ENCODE results near the gene PYGO1.

The PYGO1 gene

GRCh38 chr15:55573224-55573623 is 14.9 kb downstream of the PYGO1 start:
- TF ChIP-seq EZH2phosphoT487 (IDR thresholded peaks at IDR 0.05; ENCODE audit: borderline replicate concordance) (no peak), CTCF (conservative IDR thresholded peaks at IDR 0.05; ENCODE audit: low read length) (no peak)
- H4K20me1 ChIP-seq (ENCODE audit: insufficient read depth, low read length, poor library complexity, severe bottlenecking) = no peaks in the 10 kb centered on the region
- no peak overlapping the region for H3K9ac ChIP-seq (ENCODE audit: low read depth, low read length, poor library complexity, severe bottlenecking)
- H3K4me3 ChIP-seq (ENCODE audit: low read length, poor library complexity, severe bottlenecking) = no peak overlapping the region
- no peak overlapping the region for H2AFZ ChIP-seq (ENCODE audit: low read length)
- H3K36me3 ChIP-seq (ENCODE audit: insufficient read depth, low read length) = no peaks in the 10 kb centered on the region
- H3K9me2 ChIP-seq (replicated peaks; ENCODE audit: low read depth, low read length) = no peaks in the 10 kb centered on the region
- no peak overlapping the region for H3K4me2 ChIP-seq (ENCODE audit: low read depth, low read length, poor library complexity, severe bottlenecking)
- no peaks in the 10 kb centered on the region for H3F3A ChIP-seq (ENCODE audit: low read depth)
- no peaks in the 10 kb centered on the region for H3K4me1 ChIP-seq (ENCODE audit: insufficient read depth, low read length, poor library complexity, severe bottlenecking)
- H3K27me3 ChIP-seq (ENCODE audit: insufficient read depth, low read length, poor library complexity, severe bottlenecking) = no peaks in the 10 kb centered on the region
- H3K79me2 ChIP-seq (ENCODE audit: insufficient read depth, low read length) = no peaks in the 10 kb centered on the region
- H3K9me3 ChIP-seq (ENCODE audit: insufficient read depth, low read depth, low read length) = peaks cover 3% of the 10 kb centered on the region; the same call in 1 of the 2 replicates

- Histone ChIP-seq H3K27me3 (ENCODE audit: insufficient read depth, low read length, poor library complexity, severe bottlenecking) (no peaks in the 10 kb centered on the region), H3K4me1 (ENCODE audit: insufficient read depth, low read length, poor library complexity, severe bottlenecking) (peaks cover 8% of the 10 kb centered on the region), H2AFZ (ENCODE audit: low read length) (no peak overlapping the region), H3K4me2 (ENCODE audit: low read depth, low read length, poor library complexity, severe bottlenecking) (no peak overlapping the region), H3K9ac (ENCODE audit: low read depth, low read length, poor library complexity, severe bottlenecking) (no peak overlapping the region), H4K20me1 (ENCODE audit: insufficient read depth, low read length, poor library complexity, severe bottlenecking) (no peaks in the 10 kb centered on the region), H3K36me3 (ENCODE audit: insufficient read depth, low read length) (no peaks in the 10 kb centered on the region), H3K4me3 (ENCODE audit: low read length, poor library complexity, severe bottlenecking) (no peak overlapping the region), H3K9me2 (replicated peaks; ENCODE audit: low read depth, low read length) (no peaks in the 10 kb centered on the region), H3K9me3 (ENCODE audit: insufficient read depth, low read depth, low read length) (no peaks in the 10 kb centered on the region; the same call in 1 of the 2 replicates), H3F3A (ENCODE audit: low read depth) (no peaks in the 10 kb centered on the region), H3K79me2 (ENCODE audit: insufficient read depth, low read length) (no peaks in the 10 kb centered on the region)
- TF ChIP-seq CTCF (conservative IDR thresholded peaks at IDR 0.05; ENCODE audit: low read length) = peak; percentile 44
- no peak for TF ChIP-seq EZH2phosphoT487 (IDR thresholded peaks at IDR 0.05; ENCODE audit: borderline replicate concordance)
These were observed 23.6 kb downstream of the PYGO1 start for GRCh38 chr15:55564347-55565145.

- H3K9me2 ChIP-seq (replicated peaks; ENCODE audit: low read depth, low read length) = no peaks in the 10 kb centered on the region
- H3K4me3 ChIP-seq (ENCODE audit: low read length, poor library complexity, severe bottlenecking) = no peak overlapping the region
- H3K36me3 ChIP-seq (ENCODE audit: insufficient read depth, low read length) = no peaks in the 10 kb centered on the region
- no peaks in the 10 kb centered on the region for H3F3A ChIP-seq (ENCODE audit: low read depth)
- H3K4me1 ChIP-seq (ENCODE audit: insufficient read depth, low read length, poor library complexity, severe bottlenecking) = peaks cover 5% of the 10 kb centered on the region
- no peak overlapping the region for H3K9ac ChIP-seq (ENCODE audit: low read depth, low read length, poor library complexity, severe bottlenecking)
- no peaks in the 10 kb centered on the region for H3K27me3 ChIP-seq (ENCODE audit: insufficient read depth, low read length, poor library complexity, severe bottlenecking)
- H3K9me3 ChIP-seq (ENCODE audit: insufficient read depth, low read depth, low read length) = no peaks in the 10 kb centered on the region; the same call in 1 of the 2 replicates
- H4K20me1 ChIP-seq (ENCODE audit: insufficient read depth, low read length, poor library complexity, severe bottlenecking) = no peaks in the 10 kb centered on the region
- no peaks in the 10 kb centered on the region for H3K79me2 ChIP-seq (ENCODE audit: insufficient read depth, low read length)
- H3K4me2 ChIP-seq (ENCODE audit: low read depth, low read length, poor library complexity, severe bottlenecking) = no peak overlapping the region
- no peak overlapping the region for H2AFZ ChIP-seq (ENCODE audit: low read length)
- TF ChIP-seq EZH2phosphoT487 (IDR thresholded peaks at IDR 0.05; ENCODE audit: borderline replicate concordance) = no peak
- TF ChIP-seq CTCF (conservative IDR thresholded peaks at IDR 0.05; ENCODE audit: low read length) = no peak
These were observed 25.5 kb downstream of the PYGO1 start for GRCh38 chr15:55562601-55563000.
